NCI-H526 (cell line): ENCODE measurements around the gene IL3.
"Not testable (repeated sequence)": the region's sequence is repeated elsewhere in the genome, so short reads cannot be mapped to it uniquely, and the experiment has no call there.

ENCODE experiments used
- DNase-seq, 2 experiments: peaks; one replicate each; lab custom pipeline; 2025; lab: John Stamatoyannopoulos, UW

IL3 gene

GRCh38 chr5:132094393-132095076, 34.1 kb downstream of the IL3 start:
- no peak for DNase-seq

GRCh38 chr5:132095077-132095410, 34.6 kb downstream of the IL3 start:
- DNase-seq, result no peak

- DNase-seq, result no peak
Measured at GRCh38 chr5:132095424-132095972, 35.0 kb downstream of the IL3 start.

GRCh38 chr5:132096904-132097303, 36.4 kb downstream of the IL3 start:
- no peak for DNase-seq

GRCh38 chr5:132098151-132098594, 37.7 kb downstream of the IL3 start:
- DNase-seq, result no peak

- no peak for DNase-seq
Measured at GRCh38 chr5:132098621-132099020, 38.2 kb downstream of the IL3 start.

- DNase-seq, result no peak
Measured at GRCh38 chr5:132099076-132099748, 38.8 kb downstream of the IL3 start.

- no peak for DNase-seq
Measured at GRCh38 chr5:132099905-132100304, 39.5 kb downstream of the IL3 start.

- DNase-seq, result no peak
Measured at GRCh38 chr5:132100672-132101261, 40.3 kb downstream of the IL3 start.

- no peak for DNase-seq
Measured at GRCh38 chr5:132101385-132101880, 41.0 kb downstream of the IL3 start.

- DNase-seq, result no peak
Measured at GRCh38 chr5:132102101-132102701, 41.7 kb downstream of the IL3 start.

- DNase-seq, result no peak
Measured at GRCh38 chr5:132102944-132103331, 42.5 kb downstream of the IL3 start.

GRCh38 chr5:132103332-132103951, 43.0 kb downstream of the IL3 start:
- DNase-seq, result no peak

- no peak for DNase-seq
Measured at GRCh38 chr5:132103969-132104391, 43.5 kb downstream of the IL3 start.

- no peak for DNase-seq
Measured at GRCh38 chr5:132104556-132104955, 44.1 kb downstream of the IL3 start.

- DNase-seq, result no peak
Measured at GRCh38 chr5:132105688-132106087, 45.2 kb downstream of the IL3 start.

- not testable (repeated sequence) for DNase-seq
Measured at GRCh38 chr5:132108495-132108894, 48.0 kb downstream of the IL3 start.

- not testable (repeated sequence) for DNase-seq
Measured at GRCh38 chr5:132108957-132109356, 48.5 kb downstream of the IL3 start.

GRCh38 chr5:132109494-132110053, 49.1 kb downstream of the IL3 start:
- DNase-seq, result no peak

GRCh38 chr5:132110195-132110594, 49.7 kb downstream of the IL3 start:
- no peak for DNase-seq

GRCh38 chr5:132110930-132111329, 50.5 kb downstream of the IL3 start:
- DNase-seq, result no peak

- no peak for DNase-seq
Measured at GRCh38 chr5:132112111-132112510, 51.7 kb downstream of the IL3 start.
